HG02678 (cell line): ENCODE measurements around the gene ZNF208.
"Not testable (repeated sequence)": the region's sequence is repeated elsewhere in the genome, so short reads cannot be mapped to it uniquely, and the experiment has no call there.

Source experiments
- ATAC-seq: cut with Tn5 transposase; IDR thresholded peaks from one replicate; pipeline ENCODE4 v1.9.1; 2021; ENCODE audit warnings: mild to moderate bottlenecking, moderate library complexity; ENCODE audit not compliant: unreplicated experiment

ZNF208 gene

GRCh38 chr19:22010437-22011143 is at the start of gene ZNF208:
TSS of gene ZNF208 (minus strand) at chr19:22010943. CDS start at chr19:22010794, 149 bp downstream.
- not testable (repeated sequence) for ATAC-seq

- peak; percentile 28 for ATAC-seq
Measured at GRCh38 chr19:22052644-22053013, 41.9 kb upstream of the ZNF208 start.

GRCh38 chr19:22041151-22041550 is 30.4 kb upstream of the ZNF208 start:
- ATAC-seq, result not testable (repeated sequence)

GRCh38 chr19:22030680-22031079 is 19.9 kb upstream of the ZNF208 start:
- ATAC-seq, result no peak

GRCh38 chr19:22026687-22027086 is 15.9 kb upstream of the ZNF208 start:
- ATAC-seq, result no peak

GRCh38 chr19:22025539-22025938 is 14.8 kb upstream of the ZNF208 start:
- not testable (repeated sequence) for ATAC-seq

- ATAC-seq, result no peak
Measured at GRCh38 chr19:21970466-21970865, 40.3 kb downstream of the ZNF208 start.

GRCh38 chr19:21947775-21948174 is 63.0 kb downstream of the ZNF208 start:
- no peak for ATAC-seq

- ATAC-seq, result no peak
Measured at GRCh38 chr19:21940684-21941083, 70.1 kb downstream of the ZNF208 start.

- no peak for ATAC-seq
Measured at GRCh38 chr19:21934593-21934992, 76.2 kb downstream of the ZNF208 start.

GRCh38 chr19:21934131-21934530 is 76.6 kb downstream of the ZNF208 start:
- ATAC-seq, result no peak

GRCh38 chr19:21922276-21922675 is 88.5 kb downstream of the ZNF208 start:
- ATAC-seq, result no peak

- ATAC-seq, result no peak
Measured at GRCh38 chr19:21921691-21922180, 89.0 kb downstream of the ZNF208 start.

- no peak for ATAC-seq
Measured at GRCh38 chr19:21915411-21915810, 95.3 kb downstream of the ZNF208 start.

- no peak for ATAC-seq
Measured at GRCh38 chr19:21912654-21913053, 98.1 kb downstream of the ZNF208 start.

- no peak for ATAC-seq
Measured at GRCh38 chr19:21910318-21910717, 100.4 kb downstream of the ZNF208 start.

GRCh38 chr19:21908066-21908465 is 102.7 kb downstream of the ZNF208 start:
- no peak for ATAC-seq

- ATAC-seq, result no peak
Measured at GRCh38 chr19:21907516-21907915, 103.2 kb downstream of the ZNF208 start.

GRCh38 chr19:21902571-21902970 is 108.2 kb downstream of the ZNF208 start:
- ATAC-seq, result no peak

- no peak for ATAC-seq
Measured at GRCh38 chr19:21901861-21902260, 108.9 kb downstream of the ZNF208 start.

- no peak for ATAC-seq
Measured at GRCh38 chr19:21900401-21900800, 110.3 kb downstream of the ZNF208 start.

- ATAC-seq, result no peak
Measured at GRCh38 chr19:21891086-21891485, 119.7 kb downstream of the ZNF208 start.

- ATAC-seq, result not testable (repeated sequence)
Measured at GRCh38 chr19:21890017-21890416, 120.7 kb downstream of the ZNF208 start.
